ENCODE measurements around the gene BUB3.

DNA sequence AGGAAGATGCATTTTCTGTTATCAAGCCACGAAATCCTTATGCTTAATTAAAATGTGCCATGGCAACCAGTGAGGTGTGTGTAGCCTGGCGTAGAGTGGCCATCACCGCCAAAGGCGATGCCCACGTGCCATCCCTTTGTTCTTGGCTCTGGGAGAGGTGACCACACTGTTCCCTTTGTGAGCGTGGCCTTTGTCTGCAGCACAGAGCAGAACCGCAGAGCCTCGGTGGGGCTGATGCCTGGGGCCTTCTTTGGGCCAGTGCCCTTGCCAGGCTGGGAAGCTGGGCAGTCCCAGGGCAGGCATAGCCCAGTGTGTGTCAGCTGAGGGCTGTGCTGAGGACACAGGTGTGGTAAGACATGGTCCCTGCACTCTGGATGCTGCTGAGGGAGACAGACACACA, 48.3 kb downstream of the BUB3 start:
- TF ChIP-seq, protein P1, sequence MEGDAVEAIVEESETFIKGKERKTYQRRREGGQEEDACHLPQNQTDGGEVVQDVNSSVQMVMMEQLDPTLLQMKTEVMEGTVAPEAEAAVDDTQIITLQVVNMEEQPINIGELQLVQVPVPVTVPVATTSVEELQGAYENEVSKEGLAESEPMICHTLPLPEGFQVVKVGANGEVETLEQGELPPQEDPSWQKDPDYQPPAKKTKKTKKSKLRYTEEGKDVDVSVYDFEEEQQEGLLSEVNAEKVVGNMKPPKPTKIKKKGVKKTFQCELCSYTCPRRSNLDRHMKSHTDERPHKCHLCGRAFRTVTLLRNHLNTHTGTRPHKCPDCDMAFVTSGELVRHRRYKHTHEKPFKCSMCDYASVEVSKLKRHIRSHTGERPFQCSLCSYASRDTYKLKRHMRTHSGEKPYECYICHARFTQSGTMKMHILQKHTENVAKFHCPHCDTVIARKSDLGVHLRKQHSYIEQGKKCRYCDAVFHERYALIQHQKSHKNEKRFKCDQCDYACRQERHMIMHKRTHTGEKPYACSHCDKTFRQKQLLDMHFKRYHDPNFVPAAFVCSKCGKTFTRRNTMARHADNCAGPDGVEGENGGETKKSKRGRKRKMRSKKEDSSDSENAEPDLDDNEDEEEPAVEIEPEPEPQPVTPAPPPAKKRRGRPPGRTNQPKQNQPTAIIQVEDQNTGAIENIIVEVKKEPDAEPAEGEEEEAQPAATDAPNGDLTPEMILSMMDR (conservative IDR thresholded peaks at IDR 0.05; ENCODE audit: low read depth in 2 of 2) = no peak
- TF ChIP-seq POLR2AphosphoS5 (IDR thresholded peaks at IDR 0.05; ENCODE audit: low read depth) (no peak), EZH2 (IDR thresholded peaks at IDR 0.05; ENCODE audit: low read depth, unreplicated experiment) (no peak), JUNB (IDR thresholded peaks at IDR 0.05; ENCODE audit: unreplicated experiment) (no peak)
- TF ChIP-seq, protein P2, sequence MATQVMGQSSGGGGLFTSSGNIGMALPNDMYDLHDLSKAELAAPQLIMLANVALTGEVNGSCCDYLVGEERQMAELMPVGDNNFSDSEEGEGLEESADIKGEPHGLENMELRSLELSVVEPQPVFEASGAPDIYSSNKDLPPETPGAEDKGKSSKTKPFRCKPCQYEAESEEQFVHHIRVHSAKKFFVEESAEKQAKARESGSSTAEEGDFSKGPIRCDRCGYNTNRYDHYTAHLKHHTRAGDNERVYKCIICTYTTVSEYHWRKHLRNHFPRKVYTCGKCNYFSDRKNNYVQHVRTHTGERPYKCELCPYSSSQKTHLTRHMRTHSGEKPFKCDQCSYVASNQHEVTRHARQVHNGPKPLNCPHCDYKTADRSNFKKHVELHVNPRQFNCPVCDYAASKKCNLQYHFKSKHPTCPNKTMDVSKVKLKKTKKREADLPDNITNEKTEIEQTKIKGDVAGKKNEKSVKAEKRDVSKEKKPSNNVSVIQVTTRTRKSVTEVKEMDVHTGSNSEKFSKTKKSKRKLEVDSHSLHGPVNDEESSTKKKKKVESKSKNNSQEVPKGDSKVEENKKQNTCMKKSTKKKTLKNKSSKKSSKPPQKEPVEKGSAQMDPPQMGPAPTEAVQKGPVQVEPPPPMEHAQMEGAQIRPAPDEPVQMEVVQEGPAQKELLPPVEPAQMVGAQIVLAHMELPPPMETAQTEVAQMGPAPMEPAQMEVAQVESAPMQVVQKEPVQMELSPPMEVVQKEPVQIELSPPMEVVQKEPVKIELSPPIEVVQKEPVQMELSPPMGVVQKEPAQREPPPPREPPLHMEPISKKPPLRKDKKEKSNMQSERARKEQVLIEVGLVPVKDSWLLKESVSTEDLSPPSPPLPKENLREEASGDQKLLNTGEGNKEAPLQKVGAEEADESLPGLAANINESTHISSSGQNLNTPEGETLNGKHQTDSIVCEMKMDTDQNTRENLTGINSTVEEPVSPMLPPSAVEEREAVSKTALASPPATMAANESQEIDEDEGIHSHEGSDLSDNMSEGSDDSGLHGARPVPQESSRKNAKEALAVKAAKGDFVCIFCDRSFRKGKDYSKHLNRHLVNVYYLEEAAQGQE (IDR thresholded peaks at IDR 0.05; ENCODE audit: unreplicated experiment) = no peak
